Keratinocyte (primary cell): Measurements from ENCODE around the gene CIDEA. TPM values are rescaled to one million over a fixed set of nuclear protein-coding genes. Genes with fewer than 3 reads are reported as not detected.

Source experiments
- DNase-seq: peaks from one replicate; pipeline ENCODE4 v3.0.0-alpha.2; 2011; ENCODE audit warnings: low read depth, missing footprints, low spot score
- FAIRE-seq: peaks from 2 replicates; lab custom pipeline; 2011; peaks lifted over from hg19 to GRCh38; lab: Jason Lieb, UNC
- H2AFZ ChIP-seq: 2 replicates; pipeline ENCODE4 v1.6.0; 2012; ENCODE audit warnings: low read length, control low read depth, inconsistent platforms; ENCODE audit not compliant: control insufficient read depth
- H3K27ac ChIP-seq: 2 replicates; pipeline ENCODE4 v1.5.1; 2011; ENCODE audit warnings: low read length; ENCODE audit not compliant: control insufficient read depth, insufficient read depth
- H3K27me3 ChIP-seq: 3 replicates; pipeline ENCODE4 v1.6.0; 2011; ENCODE audit warnings: low read length; ENCODE audit not compliant: control insufficient read depth, insufficient read depth; ENCODE audit errors: extremely low read depth
- H3K36me3 ChIP-seq, 2 experiments: 2 replicates in 1 of 2; 3 replicates in 1 of 2; pipeline ENCODE4 v1.5.1; 2011; ENCODE audit warnings: low read length in 2 of 2, mild to moderate bottlenecking in 1 of 2; ENCODE audit not compliant: control insufficient read depth in 2 of 2, insufficient read depth in 2 of 2; ENCODE audit errors: extremely low read depth in 1 of 2
- H3K4me1 ChIP-seq: 3 replicates; pipeline ENCODE4 v1.5.1; 2011; ENCODE audit warnings: low read length; ENCODE audit not compliant: control insufficient read depth, insufficient read depth; ENCODE audit errors: extremely low read depth
- H3K4me2 ChIP-seq: 3 replicates; pipeline ENCODE4 v1.6.0; 2011; ENCODE audit warnings: low read depth, low read length; ENCODE audit not compliant: control insufficient read depth, insufficient read depth; ENCODE audit errors: extremely low read depth
- H3K4me3 ChIP-seq, 3 experiments: fragments of 200-600 bp in 1 of 3; sonication (generic) in 1 of 3; 2 replicates in 2 of 3; 3 replicates in 1 of 3; pipeline ENCODE4 v1.5.1; 2011 to 2016; ENCODE audit warnings: low read length in 3 of 3, mild to moderate bottlenecking in 3 of 3, control low read depth in 2 of 3, inconsistent platforms in 1 of 3, low read depth in 1 of 3, mixed read lengths in 1 of 3, mixed run types in 1 of 3, moderate library complexity in 1 of 3; ENCODE audit not compliant: control insufficient read depth in 2 of 3, insufficient read depth in 2 of 3; ENCODE audit errors: extremely low read depth in 1 of 3
- H3K79me2 ChIP-seq: 2 replicates; pipeline ENCODE4 v1.6.0; 2012; ENCODE audit warnings: low read length; ENCODE audit not compliant: control insufficient read depth, insufficient read depth
- H3K9ac ChIP-seq: 3 replicates; pipeline ENCODE4 v1.6.0; 2011; ENCODE audit warnings: low read length; ENCODE audit not compliant: control insufficient read depth, insufficient read depth; ENCODE audit errors: extremely low read depth
- H3K9me1 ChIP-seq: 3 replicates; pipeline ENCODE4 v1.6.0; 2011; ENCODE audit warnings: low read length; ENCODE audit not compliant: control insufficient read depth, insufficient read depth; ENCODE audit errors: extremely low read depth
- H3K9me3 ChIP-seq: 2 replicates; pipeline ENCODE4 v1.5.1; 2012; ENCODE audit warnings: low read depth, low read length; ENCODE audit not compliant: control insufficient read depth
- H4K20me1 ChIP-seq: 3 replicates; pipeline ENCODE4 v1.6.0; 2011; ENCODE audit warnings: low read length; ENCODE audit not compliant: control insufficient read depth, insufficient read depth; ENCODE audit errors: extremely low read depth
- EZH2 ChIP-seq: IDR thresholded peaks from one replicate; pipeline ENCODE4 v1.6.1; 2012; ENCODE audit warnings: inconsistent platforms, mild to moderate bottlenecking, low read length, moderate library complexity
- dilution Hi-C: fragments of 300-500 bp; cut with MboI; formaldehyde crosslinking; loops from one replicate; pipeline ENCODE4 v1.7.0; 2020; ENCODE audit warnings: low sequenced_read_pairs; ENCODE audit not compliant: extremely low pct_ligation_motif_present
- polyA plus RNA-seq, 5 experiments: library from polyadenylated mRNA; depleted of rRNA in 3 of 5; stranded (reverse) in 3 of 5; stranded (forward) in 1 of 5; unstranded in 1 of 5; fragments of >200 nt; gene quantifications; 1 replicate in 1 of 5; 2 replicates in 3 of 5; 3 replicates in 1 of 5; pipeline versions ENCODE4 v1.2.1 to v1.2.3, GENCODE V29; 2011 to 2012; ENCODE audit warnings: missing spikeins in 2 of 5, low read depth in 1 of 5, low replicate concordance in 1 of 5
- TF ChIP-seq, protein P1 (sequence below), 3 experiments: IDR thresholded peaks in 1 of 3; conservative IDR thresholded peaks in 1 of 3; optimal IDR thresholded peaks in 1 of 3; 2 replicates in 2 of 3; 3 replicates in 1 of 3; pipeline versions ENCODE3 to v1.5.1; 2011; ENCODE audit warnings: low read length in 3 of 3, mild to moderate bottlenecking in 3 of 3, moderate library complexity in 2 of 3, control low read depth in 1 of 3, inconsistent platforms in 1 of 3; ENCODE audit not compliant: insufficient read depth in 2 of 3; ENCODE audit errors: extremely low read depth in 1 of 3

The CIDEA gene
- polyA plus RNA-seq, 1 donor (not counting 4 experiments of a cell fraction or from before 2014, with no cell fraction given), result 1.2 TPM

DNA sequence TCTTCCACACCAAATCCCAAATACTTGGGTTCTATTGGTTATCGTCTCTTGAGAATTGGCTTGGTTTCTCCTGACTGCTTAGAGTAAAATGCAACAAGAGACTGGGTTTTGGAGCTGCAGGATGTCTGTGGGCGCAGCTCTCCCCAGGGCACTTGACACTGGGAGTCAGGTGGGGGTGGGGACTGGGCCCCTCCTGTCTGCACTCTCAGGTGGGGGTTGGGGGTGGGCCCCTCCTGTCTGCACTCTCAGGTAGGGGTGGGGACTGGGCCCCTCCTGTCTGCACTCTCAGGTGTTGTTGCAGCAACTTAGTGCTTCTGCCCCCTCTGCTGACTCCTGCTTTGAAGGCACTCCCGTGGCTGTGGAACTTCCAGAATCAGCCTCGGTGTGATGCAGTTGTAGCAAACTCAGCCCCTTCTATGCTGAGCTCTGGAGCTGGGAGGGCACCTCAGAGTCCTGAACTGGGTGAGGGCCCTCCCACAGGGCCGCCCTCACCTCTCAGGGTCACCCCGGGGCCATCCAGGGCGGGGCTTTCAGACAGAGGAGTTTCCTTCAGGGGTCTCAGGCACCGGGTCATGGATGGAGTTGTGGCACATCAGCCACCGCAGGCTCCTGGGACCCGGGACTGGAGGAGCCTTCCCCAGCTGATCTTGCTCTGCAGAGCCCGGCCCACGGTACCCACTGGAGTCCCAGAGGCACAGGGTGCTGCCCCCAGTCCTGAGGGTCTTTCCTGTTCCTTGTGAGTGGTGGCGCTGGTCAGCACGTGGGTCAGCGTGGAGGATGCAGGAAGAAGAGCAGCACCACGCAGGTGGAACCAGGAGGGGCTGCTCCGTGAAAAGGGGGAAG, 22.9 kb upstream of the CIDEA start:
- H4K20me1 ChIP-seq, result no peaks in the 10 kb centered on the region
- FAIRE-seq, result no peak
- H3K9ac ChIP-seq, result no peak overlapping the region
- H3K4me1 ChIP-seq, result no peaks in the 10 kb centered on the region
- no peaks in the 10 kb centered on the region for H3K27me3 ChIP-seq
- no peak overlapping the region for H2AFZ ChIP-seq
- dilution Hi-C loops, result no loop called here
- no peaks in the 10 kb centered on the region for H3K36me3 ChIP-seq
- no peaks in the 10 kb centered on the region for H3K9me1 ChIP-seq
- H3K4me3 ChIP-seq, result no peak overlapping the region
- no peak for DNase-seq
- H3K9me3 ChIP-seq, result no peaks in the 10 kb centered on the region
- no peak for TF ChIP-seq EZH2
- TF ChIP-seq, protein P1, sequence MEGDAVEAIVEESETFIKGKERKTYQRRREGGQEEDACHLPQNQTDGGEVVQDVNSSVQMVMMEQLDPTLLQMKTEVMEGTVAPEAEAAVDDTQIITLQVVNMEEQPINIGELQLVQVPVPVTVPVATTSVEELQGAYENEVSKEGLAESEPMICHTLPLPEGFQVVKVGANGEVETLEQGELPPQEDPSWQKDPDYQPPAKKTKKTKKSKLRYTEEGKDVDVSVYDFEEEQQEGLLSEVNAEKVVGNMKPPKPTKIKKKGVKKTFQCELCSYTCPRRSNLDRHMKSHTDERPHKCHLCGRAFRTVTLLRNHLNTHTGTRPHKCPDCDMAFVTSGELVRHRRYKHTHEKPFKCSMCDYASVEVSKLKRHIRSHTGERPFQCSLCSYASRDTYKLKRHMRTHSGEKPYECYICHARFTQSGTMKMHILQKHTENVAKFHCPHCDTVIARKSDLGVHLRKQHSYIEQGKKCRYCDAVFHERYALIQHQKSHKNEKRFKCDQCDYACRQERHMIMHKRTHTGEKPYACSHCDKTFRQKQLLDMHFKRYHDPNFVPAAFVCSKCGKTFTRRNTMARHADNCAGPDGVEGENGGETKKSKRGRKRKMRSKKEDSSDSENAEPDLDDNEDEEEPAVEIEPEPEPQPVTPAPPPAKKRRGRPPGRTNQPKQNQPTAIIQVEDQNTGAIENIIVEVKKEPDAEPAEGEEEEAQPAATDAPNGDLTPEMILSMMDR (optimal IDR thresholded peaks at IDR 0.05 in 1 of 3, IDR thresholded peaks at IDR 0.05 in 1 of 3, conservative IDR thresholded peaks at IDR 0.05 in 1 of 3; ENCODE audit: extremely low read depth in 1 of 3, insufficient read depth in 2 of 3, low read length in 3 of 3), result no peak
- H3K27ac ChIP-seq, result no peak overlapping the region
- H3K79me2 ChIP-seq, result no peaks in the 10 kb centered on the region
- H3K4me2 ChIP-seq, result no peak overlapping the region

DNA sequence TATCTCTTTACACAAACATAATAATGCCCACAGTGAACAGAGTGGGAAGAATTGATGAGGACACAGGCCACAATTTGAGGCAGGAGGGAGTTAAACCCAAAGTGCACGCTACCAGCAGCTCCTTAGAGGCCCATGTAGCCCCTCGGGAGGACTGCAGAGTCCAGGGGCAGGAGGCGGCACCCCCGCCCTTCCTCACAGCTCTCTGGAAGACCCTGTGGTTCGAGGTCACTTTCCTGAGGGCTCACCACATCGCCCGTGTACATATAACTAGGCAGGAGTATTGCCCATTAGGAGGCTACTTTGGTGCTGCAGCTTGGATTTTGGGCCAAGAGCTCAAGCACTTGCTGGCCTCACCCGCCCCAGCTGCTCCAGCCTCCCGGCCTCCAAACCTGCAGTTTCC, 22.2 kb upstream of the CIDEA start:
- H3K36me3 ChIP-seq, result no peaks in the 10 kb centered on the region
- dilution Hi-C loops, result no loop called here
- no peaks in the 10 kb centered on the region for H3K79me2 ChIP-seq
- H3K4me1 ChIP-seq, result no peaks in the 10 kb centered on the region
- H3K4me2 ChIP-seq, result no peak overlapping the region
- DNase-seq, result no peak
- no peak overlapping the region for H3K9ac ChIP-seq
- no peak for FAIRE-seq
- no peak overlapping the region for H3K27ac ChIP-seq
- H3K9me3 ChIP-seq, result no peaks in the 10 kb centered on the region
- no peak overlapping the region for H3K4me3 ChIP-seq
- no peaks in the 10 kb centered on the region for H3K9me1 ChIP-seq
- peaks cover 3% of the 10 kb centered on the region for H3K27me3 ChIP-seq
- TF ChIP-seq EZH2, result no peak
- TF ChIP-seq, protein P1 (optimal IDR thresholded peaks at IDR 0.05 in 1 of 3, IDR thresholded peaks at IDR 0.05 in 1 of 3, conservative IDR thresholded peaks at IDR 0.05 in 1 of 3; ENCODE audit: extremely low read depth in 1 of 3, insufficient read depth in 2 of 3, low read length in 3 of 3), result no peak
- H4K20me1 ChIP-seq, result no peaks in the 10 kb centered on the region
- H2AFZ ChIP-seq, result no peak overlapping the region
